HG03521 (cell line): ENCODE measurements around the gene TCERG1.
"Not testable (repeated sequence)": the region's sequence is repeated elsewhere in the genome, so short reads cannot be mapped to it uniquely, and the experiment has no call there.

Experiments
- ATAC-seq: cut with Tn5 transposase; IDR thresholded peaks from one replicate; pipeline ENCODE4 v1.9.1; 2021; ENCODE audit warnings: mild to moderate bottlenecking, moderate library complexity; ENCODE audit not compliant: unreplicated experiment

The TCERG1 gene

GRCh38 chr5:146519554-146519953 is 72.4 kb downstream of the TCERG1 start:
- ATAC-seq: no peak

GRCh38 chr5:146520731-146521130 is 73.6 kb downstream of the TCERG1 start:
- ATAC-seq: no peak

GRCh38 chr5:146521403-146522106 is 74.4 kb downstream of the TCERG1 start:
- no peak for ATAC-seq

GRCh38 chr5:146523698-146524097 is 76.6 kb downstream of the TCERG1 start:
- ATAC-seq: no peak

- ATAC-seq: no peak
Observed at GRCh38 chr5:146527785-146528184, 80.7 kb downstream of the TCERG1 start.

- ATAC-seq: no peak
Observed at GRCh38 chr5:146528236-146528635, 81.1 kb downstream of the TCERG1 start.

- ATAC-seq: no peak
Observed at GRCh38 chr5:146529984-146530383, 82.9 kb downstream of the TCERG1 start.

GRCh38 chr5:146533260-146533857 is 86.2 kb downstream of the TCERG1 start:
- ATAC-seq: peak; percentile 93

GRCh38 chr5:146533882-146534281 is 86.7 kb downstream of the TCERG1 start:
- no peak for ATAC-seq

GRCh38 chr5:146538432-146538831 is 91.3 kb downstream of the TCERG1 start:
- no peak for ATAC-seq

GRCh38 chr5:146539973-146540372 is 92.8 kb downstream of the TCERG1 start:
- ATAC-seq: no peak

- no peak for ATAC-seq
Observed at GRCh38 chr5:146540414-146540813, 93.3 kb downstream of the TCERG1 start.

GRCh38 chr5:146541958-146542849 is 95.1 kb downstream of the TCERG1 start:
- peak; percentile 97 for ATAC-seq

GRCh38 chr5:146544232-146544631 is 97.1 kb downstream of the TCERG1 start:
- no peak for ATAC-seq

GRCh38 chr5:146548781-146549449 is 101.8 kb downstream of the TCERG1 start:
- ATAC-seq: no peak

GRCh38 chr5:146549615-146550014 is 102.5 kb downstream of the TCERG1 start:
- ATAC-seq: no peak

GRCh38 chr5:146553446-146553845 is 106.3 kb downstream of the TCERG1 start:
- ATAC-seq: no peak

- ATAC-seq: not testable (repeated sequence)
Observed at GRCh38 chr5:146556884-146557283, 109.8 kb downstream of the TCERG1 start.

GRCh38 chr5:146560205-146560812 is 113.2 kb downstream of the TCERG1 start:
- no peak for ATAC-seq
